ENCODE results near the gene SLC13A2. TPM values are rescaled to one million over a fixed set of nuclear protein-coding genes. Genes with fewer than 3 reads are reported as not detected.

Gene SLC13A2
- total and polyA plus RNA-seq, 2 of the 4 experiments (the other 2 are of a cell fraction) = not detected

DNA sequence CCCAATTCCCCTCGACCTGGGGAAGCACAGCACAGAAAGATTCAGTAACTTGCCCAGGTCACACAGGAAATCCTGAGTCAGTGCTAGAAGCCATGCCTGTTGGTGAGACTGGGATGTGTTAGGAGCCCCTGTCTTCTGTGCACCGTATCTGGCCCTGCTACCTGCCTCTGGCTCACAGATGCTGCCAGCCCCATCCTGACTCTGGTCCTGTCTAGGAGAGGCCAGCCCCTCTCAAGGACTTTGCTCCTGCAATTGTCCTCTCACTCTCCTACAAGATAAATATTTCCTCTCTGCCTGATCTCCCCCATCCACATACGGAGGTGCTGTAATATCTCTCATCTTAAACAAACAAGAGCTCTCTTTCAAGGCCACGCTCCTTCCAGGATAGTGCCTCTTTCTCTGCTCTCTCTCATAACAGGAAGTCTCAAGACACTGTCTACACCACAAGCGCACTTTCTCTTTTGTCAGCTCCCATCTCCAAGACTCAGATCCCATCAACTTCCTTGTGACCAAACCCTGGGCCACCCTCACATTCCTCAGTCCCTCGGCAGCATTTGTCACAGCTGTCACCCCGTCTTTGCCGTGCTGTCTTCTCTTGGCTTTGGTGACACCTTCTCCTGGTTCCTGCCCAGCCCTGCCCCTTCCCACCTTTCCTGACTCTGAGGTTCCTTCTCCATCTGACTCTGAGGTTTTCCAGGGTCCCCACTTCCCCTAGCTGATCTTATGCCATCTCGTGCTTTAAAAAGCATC, 1.9 kb downstream of the SLC13A2 start:
- H3K18ac ChIP-seq (ENCODE audit: low read depth, low read length) = no peak overlapping the region
- H3K4me1 ChIP-seq (ENCODE audit: control insufficient read depth, insufficient read depth, low read length) = no peaks in the 10 kb centered on the region; the same call in 1 of the 2 replicates
- H2BK120ac ChIP-seq (ENCODE audit: low read depth, low read length) = no peak overlapping the region
- intact Hi-C loops (cut with micrococcal nuclease) = no loop called here
- dilution Hi-C loops (cut with HindIII; ENCODE audit: low sequenced_read_pairs, unreplicated experiment) = no loop called here
- no peak overlapping the region for H4K8ac ChIP-seq (ENCODE audit: low read depth in 2 of 2, low read length in 2 of 2)
- H2AK9ac ChIP-seq (replicated peaks; ENCODE audit: low read depth, low read length, poor library complexity) = no peak overlapping the region
- CTCF ChIA-PET = no interaction called here
- 16% methylated on average over 6 of the region's 9 CpGs; no CpG with 5 or more reads in 1 of the 2 experiments for WGBS, 2 experiments (ENCODE audit: extremely low coverage in 2 of 2, insufficient read length in 1 of 2)
- DNase-seq (no peak), ATAC-seq (ENCODE audit: low read depth) (peak; percentile 41; the same call in 1 of the 2 replicates)
- POLR2A ChIA-PET (ENCODE audit: unreplicated experiment) = no interaction called here
- no peaks in the 10 kb centered on the region for H3K9me3 ChIP-seq (ENCODE audit: control insufficient read depth, insufficient read depth, low read length)
- no peak overlapping the region for H4K91ac ChIP-seq (ENCODE audit: insufficient read depth, low read depth, low read length)
- H2BK20ac ChIP-seq (ENCODE audit: low read depth, low read length) = no peak overlapping the region
- H3K14ac ChIP-seq (replicated peaks; ENCODE audit: low read depth, low read length) = no peak overlapping the region
- H3K4ac ChIP-seq (ENCODE audit: low read depth, low read length) = no peak overlapping the region
- H3K4me3 ChIP-seq (ENCODE audit: insufficient read depth, low read depth, low read length) = no peak overlapping the region
- no peak overlapping the region for H2AK5ac ChIP-seq (ENCODE audit: low read depth, low read length)
- H3K79me1 ChIP-seq (ENCODE audit: low read depth in 1 of 2, low read length in 2 of 2) = no peaks in the 10 kb centered on the region
- H3K9me1 ChIP-seq (ENCODE audit: insufficient read depth, low read length) = no peaks in the 10 kb centered on the region
- no peak overlapping the region for H2BK5ac ChIP-seq (ENCODE audit: low read depth, low read length, poor library complexity, severe bottlenecking)
- in situ Hi-C loops (cut with MboI; ENCODE audit: low sequenced_read_pairs) = no loop called here
- no peak overlapping the region for H2BK15ac ChIP-seq (ENCODE audit: low read depth, low read length)
- H4K20me1 ChIP-seq (ENCODE audit: insufficient read depth, low read length) = no peaks in the 10 kb centered on the region
- H3K27ac ChIP-seq (ENCODE audit: insufficient read depth, low read length) = no peak overlapping the region
- no peak overlapping the region; the same call in 1 of the 2 replicates for H3K4me2 ChIP-seq (ENCODE audit: low read depth, low read length)
- H4K5ac ChIP-seq (ENCODE audit: low read depth, low read length) = no peak overlapping the region
- peaks cover 48% of the 10 kb centered on the region for H3K27me3 ChIP-seq (ENCODE audit: control insufficient read depth, insufficient read depth, low read length)
- H3K36me3 ChIP-seq (ENCODE audit: control insufficient read depth, insufficient read depth, low read length) = no peaks in the 10 kb centered on the region
- no peak overlapping the region for H3K56ac ChIP-seq (ENCODE audit: extremely low read depth, insufficient read depth, low read length)
- TF ChIP-seq, protein P1, sequence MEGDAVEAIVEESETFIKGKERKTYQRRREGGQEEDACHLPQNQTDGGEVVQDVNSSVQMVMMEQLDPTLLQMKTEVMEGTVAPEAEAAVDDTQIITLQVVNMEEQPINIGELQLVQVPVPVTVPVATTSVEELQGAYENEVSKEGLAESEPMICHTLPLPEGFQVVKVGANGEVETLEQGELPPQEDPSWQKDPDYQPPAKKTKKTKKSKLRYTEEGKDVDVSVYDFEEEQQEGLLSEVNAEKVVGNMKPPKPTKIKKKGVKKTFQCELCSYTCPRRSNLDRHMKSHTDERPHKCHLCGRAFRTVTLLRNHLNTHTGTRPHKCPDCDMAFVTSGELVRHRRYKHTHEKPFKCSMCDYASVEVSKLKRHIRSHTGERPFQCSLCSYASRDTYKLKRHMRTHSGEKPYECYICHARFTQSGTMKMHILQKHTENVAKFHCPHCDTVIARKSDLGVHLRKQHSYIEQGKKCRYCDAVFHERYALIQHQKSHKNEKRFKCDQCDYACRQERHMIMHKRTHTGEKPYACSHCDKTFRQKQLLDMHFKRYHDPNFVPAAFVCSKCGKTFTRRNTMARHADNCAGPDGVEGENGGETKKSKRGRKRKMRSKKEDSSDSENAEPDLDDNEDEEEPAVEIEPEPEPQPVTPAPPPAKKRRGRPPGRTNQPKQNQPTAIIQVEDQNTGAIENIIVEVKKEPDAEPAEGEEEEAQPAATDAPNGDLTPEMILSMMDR (conservative IDR thresholded peaks at IDR 0.05; ENCODE audit: low read depth, low read length) = no peak
- TF ChIP-seq SMC3 (IDR thresholded peaks at IDR 0.05; ENCODE audit: low read depth, low read length) = no peak
- no peak overlapping the region for H3K23ac ChIP-seq (ENCODE audit: low read depth, low read length)
- no TSS peak for BruUV-seq (replicated peaks)
- no peak overlapping the region for H2AFZ ChIP-seq (replicated peaks; ENCODE audit: low read length, poor library complexity)
- H3K9ac ChIP-seq (ENCODE audit: low read depth, low read length) = no peak overlapping the region
